Activated CD4-positive, alpha-beta T cell treated with anti-CD3 and anti-CD28 coated beads, Interleukin-2, amount 50 U/mL, for 24 hours (primary cell): ENCODE measurements around the gene COL21A1.
"Not testable (repeated sequence)": the region's sequence is repeated elsewhere in the genome, so short reads cannot be mapped to it uniquely, and the experiment has no call there.

ENCODE experiments used
- DNase-seq, 2 donors: peaks; one replicate each; pipeline ENCODE4 v3.0.0-alpha.2; 2020; ENCODE audit warnings: low read depth in 1 of 2, low spot score in 1 of 2

Gene COL21A1

DNA sequence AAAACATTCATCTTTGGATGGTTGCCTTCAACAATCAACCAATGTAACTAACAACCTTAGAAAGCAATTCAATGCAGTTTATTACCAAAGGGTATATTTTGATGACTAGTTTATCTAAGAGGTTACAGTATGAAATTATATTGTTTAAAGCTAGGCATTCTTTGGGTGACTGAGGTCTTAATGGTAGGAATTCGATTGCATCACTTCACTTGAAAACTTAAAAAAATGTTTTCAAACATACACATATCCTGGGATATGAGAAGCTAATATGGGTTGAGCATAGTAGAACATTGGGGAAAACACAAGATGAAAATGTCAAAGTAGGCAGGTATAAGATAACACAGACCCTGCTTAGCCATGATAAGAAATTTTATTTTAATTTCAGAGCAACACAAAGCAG is 227.4 kb downstream of the COL21A1 start:
- no peak for DNase-seq

DNA sequence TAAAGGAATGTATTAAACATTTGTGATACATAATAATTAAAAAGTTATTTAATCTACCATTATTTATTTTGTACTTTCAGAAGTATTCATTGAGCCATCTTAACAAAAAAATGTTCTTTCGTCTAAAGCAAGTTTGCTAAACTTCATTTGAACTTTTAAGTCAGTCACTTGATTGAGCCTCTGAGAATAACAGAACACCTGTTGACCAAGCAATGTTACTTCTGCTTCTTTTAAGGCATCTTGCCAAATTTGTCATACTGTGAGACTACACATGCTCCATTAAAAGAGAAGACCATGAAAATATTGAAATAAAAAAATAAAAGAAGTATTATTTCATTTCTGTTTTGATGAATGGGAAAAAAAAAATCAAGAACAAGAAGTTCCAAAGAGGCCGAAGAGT is 230.2 kb downstream of the COL21A1 start:
- DNase-seq, result no peak

DNA sequence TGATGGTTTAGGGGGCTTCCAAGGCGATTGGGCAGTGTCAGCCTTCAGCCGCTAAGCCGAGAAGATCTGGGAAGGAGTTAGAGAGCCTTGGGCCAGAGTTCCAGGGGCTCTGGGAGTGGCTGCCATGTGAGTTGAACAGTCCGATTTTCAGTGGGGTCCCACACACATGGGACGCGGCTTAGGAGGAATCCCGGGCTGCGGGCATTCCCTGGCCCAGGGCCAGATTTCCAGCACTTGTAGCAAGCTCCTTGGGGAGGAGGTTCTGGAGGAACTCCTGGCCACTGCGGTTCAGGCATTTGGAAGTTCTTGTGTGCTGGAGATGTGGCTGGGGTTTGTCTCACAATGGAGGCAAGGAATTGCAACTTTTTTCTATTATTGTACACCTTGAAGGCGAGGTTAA is 233.3 kb downstream of the COL21A1 start:
- not testable (repeated sequence) for DNase-seq

DNA sequence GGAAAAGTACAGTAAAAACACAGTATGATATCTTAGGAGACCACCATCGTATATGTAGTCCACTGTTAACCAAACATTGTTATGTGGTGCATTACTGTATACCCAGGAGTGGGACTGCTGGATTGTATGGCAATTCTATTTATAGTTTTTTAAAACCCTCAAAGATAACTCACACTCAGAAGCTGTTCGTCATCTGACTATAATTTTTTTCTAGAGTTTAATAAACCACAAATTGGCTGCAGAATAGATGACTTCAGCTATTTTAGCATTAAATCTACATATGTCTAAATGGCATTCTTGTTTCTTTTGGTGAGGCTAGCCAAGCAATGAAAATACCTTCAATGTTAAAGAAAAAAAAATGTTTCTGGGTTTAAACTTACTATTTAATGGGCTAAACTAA is 237.7 kb downstream of the COL21A1 start:
- DNase-seq, result no peak
